ENCODE data around the gene UBXN11. TPM values are rescaled to one million over a fixed set of nuclear protein-coding genes. Genes with fewer than 3 reads are reported as not detected.

UBXN11 gene
- polyA plus RNA-seq, 1 donor from 2014 or later = 18.5 TPM

DNA sequence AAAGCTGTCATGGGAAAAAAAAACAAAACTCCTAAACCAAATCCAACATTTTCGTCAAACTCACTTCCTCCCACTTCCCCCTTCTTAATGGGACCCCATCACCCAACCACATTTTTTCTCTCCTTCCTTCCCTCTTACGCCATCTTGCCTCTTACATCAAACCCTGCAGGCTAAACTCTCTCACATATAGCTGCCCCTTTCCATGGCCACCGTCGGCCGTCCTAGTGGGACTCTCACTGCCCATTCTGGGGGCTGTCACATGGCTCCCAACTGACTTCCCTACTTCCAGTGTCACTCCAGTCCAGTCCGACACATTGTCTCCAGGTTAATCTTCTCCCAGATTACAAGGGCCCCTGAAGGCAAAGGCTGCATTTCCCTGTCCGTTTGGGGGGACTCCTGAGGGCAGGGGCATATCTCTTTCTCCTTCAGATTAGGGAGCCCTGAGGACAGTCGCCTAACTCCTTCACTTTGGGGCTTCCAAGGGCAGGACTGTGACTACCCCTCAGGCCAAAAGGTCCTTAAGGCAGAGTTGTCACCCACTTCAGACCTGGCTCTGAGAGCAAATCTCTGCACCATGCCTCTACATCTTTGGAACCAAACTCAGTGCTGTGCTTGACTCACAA lies 658 bp downstream of the UBXN11 start:
- Histone ChIP-seq H4K20me1 (ENCODE audit: insufficient read depth) (no peaks in the 10 kb centered on the region), H2AFZ (ENCODE audit: low read depth, low read length) (peak overlapping the region; percentile 88), H3K4me3 (ENCODE audit: low read length) (peak overlapping the region; percentile 99), H3K27me3 (ENCODE audit: insufficient read depth, low read depth, low read length) (no peaks in the 10 kb centered on the region), H3K9me2 (ENCODE audit: insufficient read depth, low read length) (no peaks in the 10 kb centered on the region), H3K27ac (ENCODE audit: low read length) (no peak overlapping the region), H3F3A (ENCODE audit: insufficient read depth, low read length, poor library complexity, severe bottlenecking) (no peaks in the 10 kb centered on the region), H3K79me2 (replicated peaks; ENCODE audit: insufficient read depth, low read length) (peaks cover 12% of the 10 kb centered on the region), H3K36me3 (ENCODE audit: insufficient read depth, low read length) (no peaks in the 10 kb centered on the region), H3K4me2 (ENCODE audit: low read length) (peak overlapping the region; percentile 87), H3K9ac (ENCODE audit: low read length) (peak overlapping the region; percentile 69), H3K9me3 (ENCODE audit: low read length) (no peaks in the 10 kb centered on the region)
- no peak for TF ChIP-seq TAF1 (IDR thresholded peaks at IDR 0.05; ENCODE audit: low read depth)
- TF ChIP-seq SMC3 (conservative IDR thresholded peaks at IDR 0.05; ENCODE audit: poor library complexity) = no peak
- no peak for TF ChIP-seq EZH2 (IDR thresholded peaks at IDR 0.05; ENCODE audit: borderline replicate concordance, insufficient read depth, low read length, poor library complexity, severe bottlenecking)
- no peak for TF ChIP-seq POLR2AphosphoS5 (IDR thresholded peaks at IDR 0.05)
- TF ChIP-seq EP300 (conservative IDR thresholded peaks at IDR 0.05; ENCODE audit: poor library complexity, severe bottlenecking) = no peak
- TF ChIP-seq, protein P1, sequence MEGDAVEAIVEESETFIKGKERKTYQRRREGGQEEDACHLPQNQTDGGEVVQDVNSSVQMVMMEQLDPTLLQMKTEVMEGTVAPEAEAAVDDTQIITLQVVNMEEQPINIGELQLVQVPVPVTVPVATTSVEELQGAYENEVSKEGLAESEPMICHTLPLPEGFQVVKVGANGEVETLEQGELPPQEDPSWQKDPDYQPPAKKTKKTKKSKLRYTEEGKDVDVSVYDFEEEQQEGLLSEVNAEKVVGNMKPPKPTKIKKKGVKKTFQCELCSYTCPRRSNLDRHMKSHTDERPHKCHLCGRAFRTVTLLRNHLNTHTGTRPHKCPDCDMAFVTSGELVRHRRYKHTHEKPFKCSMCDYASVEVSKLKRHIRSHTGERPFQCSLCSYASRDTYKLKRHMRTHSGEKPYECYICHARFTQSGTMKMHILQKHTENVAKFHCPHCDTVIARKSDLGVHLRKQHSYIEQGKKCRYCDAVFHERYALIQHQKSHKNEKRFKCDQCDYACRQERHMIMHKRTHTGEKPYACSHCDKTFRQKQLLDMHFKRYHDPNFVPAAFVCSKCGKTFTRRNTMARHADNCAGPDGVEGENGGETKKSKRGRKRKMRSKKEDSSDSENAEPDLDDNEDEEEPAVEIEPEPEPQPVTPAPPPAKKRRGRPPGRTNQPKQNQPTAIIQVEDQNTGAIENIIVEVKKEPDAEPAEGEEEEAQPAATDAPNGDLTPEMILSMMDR (IDR thresholded peaks at IDR 0.05; ENCODE audit: poor library complexity, severe bottlenecking) = no peak
- TF ChIP-seq RAD21 (conservative IDR thresholded peaks at IDR 0.05) = no peak
- TF ChIP-seq MXI1 (conservative IDR thresholded peaks at IDR 0.05; ENCODE audit: poor library complexity, severe bottlenecking) = no peak
- TF ChIP-seq, protein P2, sequence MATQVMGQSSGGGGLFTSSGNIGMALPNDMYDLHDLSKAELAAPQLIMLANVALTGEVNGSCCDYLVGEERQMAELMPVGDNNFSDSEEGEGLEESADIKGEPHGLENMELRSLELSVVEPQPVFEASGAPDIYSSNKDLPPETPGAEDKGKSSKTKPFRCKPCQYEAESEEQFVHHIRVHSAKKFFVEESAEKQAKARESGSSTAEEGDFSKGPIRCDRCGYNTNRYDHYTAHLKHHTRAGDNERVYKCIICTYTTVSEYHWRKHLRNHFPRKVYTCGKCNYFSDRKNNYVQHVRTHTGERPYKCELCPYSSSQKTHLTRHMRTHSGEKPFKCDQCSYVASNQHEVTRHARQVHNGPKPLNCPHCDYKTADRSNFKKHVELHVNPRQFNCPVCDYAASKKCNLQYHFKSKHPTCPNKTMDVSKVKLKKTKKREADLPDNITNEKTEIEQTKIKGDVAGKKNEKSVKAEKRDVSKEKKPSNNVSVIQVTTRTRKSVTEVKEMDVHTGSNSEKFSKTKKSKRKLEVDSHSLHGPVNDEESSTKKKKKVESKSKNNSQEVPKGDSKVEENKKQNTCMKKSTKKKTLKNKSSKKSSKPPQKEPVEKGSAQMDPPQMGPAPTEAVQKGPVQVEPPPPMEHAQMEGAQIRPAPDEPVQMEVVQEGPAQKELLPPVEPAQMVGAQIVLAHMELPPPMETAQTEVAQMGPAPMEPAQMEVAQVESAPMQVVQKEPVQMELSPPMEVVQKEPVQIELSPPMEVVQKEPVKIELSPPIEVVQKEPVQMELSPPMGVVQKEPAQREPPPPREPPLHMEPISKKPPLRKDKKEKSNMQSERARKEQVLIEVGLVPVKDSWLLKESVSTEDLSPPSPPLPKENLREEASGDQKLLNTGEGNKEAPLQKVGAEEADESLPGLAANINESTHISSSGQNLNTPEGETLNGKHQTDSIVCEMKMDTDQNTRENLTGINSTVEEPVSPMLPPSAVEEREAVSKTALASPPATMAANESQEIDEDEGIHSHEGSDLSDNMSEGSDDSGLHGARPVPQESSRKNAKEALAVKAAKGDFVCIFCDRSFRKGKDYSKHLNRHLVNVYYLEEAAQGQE (IDR thresholded peaks at IDR 0.05; ENCODE audit: borderline replicate concordance) = no peak

DNA sequence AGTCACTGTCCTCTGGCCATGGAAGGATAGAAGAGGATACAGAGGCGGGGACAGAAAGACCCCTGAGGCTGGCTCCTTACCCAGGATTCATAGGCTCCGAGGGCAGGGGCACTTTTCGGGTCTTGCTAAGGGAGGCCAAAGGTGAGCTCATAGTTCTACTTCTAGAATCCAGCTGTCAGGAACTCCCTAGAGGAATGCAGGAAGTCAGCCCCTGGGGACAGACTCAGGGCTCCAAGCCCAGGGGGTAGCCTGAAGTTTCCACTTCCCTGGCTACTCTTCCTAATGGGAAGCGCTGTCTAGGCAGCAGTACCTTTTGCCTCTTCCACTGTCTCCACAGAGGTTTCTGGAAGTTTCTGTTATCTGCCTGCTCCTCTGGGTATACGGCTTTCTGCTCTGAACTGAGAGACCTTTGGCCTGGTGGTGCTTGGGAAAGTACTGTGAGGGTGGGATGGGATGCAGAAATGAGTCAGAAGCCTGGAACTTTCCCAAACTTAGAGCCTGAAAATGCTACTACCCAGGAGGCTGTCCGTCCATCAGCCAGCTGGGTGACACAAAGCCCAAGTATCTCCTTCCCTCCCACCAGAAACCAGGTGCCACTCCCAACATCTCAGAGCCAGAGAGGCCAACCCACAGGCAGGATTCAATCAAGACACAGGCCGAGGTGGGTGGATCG lies 3.6 kb downstream of the UBXN11 start:
- Histone ChIP-seq H3K9me3 (ENCODE audit: low read length) (no peaks in the 10 kb centered on the region), H3K27ac (ENCODE audit: low read length) (no peak overlapping the region), H3F3A (ENCODE audit: insufficient read depth, low read length, poor library complexity, severe bottlenecking) (no peaks in the 10 kb centered on the region), H3K9me2 (ENCODE audit: insufficient read depth, low read length) (no peaks in the 10 kb centered on the region), H3K27me3 (ENCODE audit: insufficient read depth, low read depth, low read length) (no peaks in the 10 kb centered on the region), H3K4me2 (ENCODE audit: low read length) (no peak overlapping the region), H4K20me1 (ENCODE audit: insufficient read depth) (no peaks in the 10 kb centered on the region), H3K9ac (ENCODE audit: low read length) (no peak overlapping the region), H2AFZ (ENCODE audit: low read depth, low read length) (no peak overlapping the region), H3K79me2 (replicated peaks; ENCODE audit: insufficient read depth, low read length) (peaks cover 12% of the 10 kb centered on the region), H3K4me3 (ENCODE audit: low read length) (no peak overlapping the region), H3K36me3 (ENCODE audit: insufficient read depth, low read length) (no peaks in the 10 kb centered on the region)
- TF ChIP-seq RAD21 (conservative IDR thresholded peaks at IDR 0.05) (no peak), EZH2 (IDR thresholded peaks at IDR 0.05; ENCODE audit: borderline replicate concordance, insufficient read depth, low read length, poor library complexity, severe bottlenecking) (no peak), EP300 (conservative IDR thresholded peaks at IDR 0.05; ENCODE audit: poor library complexity, severe bottlenecking) (no peak), SMC3 (conservative IDR thresholded peaks at IDR 0.05; ENCODE audit: poor library complexity) (no peak), TAF1 (IDR thresholded peaks at IDR 0.05; ENCODE audit: low read depth) (no peak), POLR2AphosphoS5 (IDR thresholded peaks at IDR 0.05) (no peak), MXI1 (conservative IDR thresholded peaks at IDR 0.05; ENCODE audit: poor library complexity, severe bottlenecking) (no peak)
- TF ChIP-seq, protein P1 (IDR thresholded peaks at IDR 0.05; ENCODE audit: poor library complexity, severe bottlenecking) = no peak
- TF ChIP-seq, protein P2 (IDR thresholded peaks at IDR 0.05; ENCODE audit: borderline replicate concordance) = no peak

Measured in neural cell (in vitro differentiated cells).